CD14-positive monocyte (primary cell): ENCODE measurements around the gene ZNF292. TPM values are rescaled to one million over a fixed set of nuclear protein-coding genes. Genes with fewer than 3 reads are reported as not detected.

Experiments used
- DNase-seq, 3 donors: peaks; one replicate each; pipeline ENCODE4 v3.0.0-alpha.2; 2011 to 2022
- H2AFZ ChIP-seq: 2 replicates; pipeline ENCODE4 v1.6.0; 2012; ENCODE audit warnings: mild to moderate bottlenecking, low read depth, low read length, inconsistent platforms; ENCODE audit not compliant: insufficient read depth, poor library complexity, severe bottlenecking
- H3K27ac ChIP-seq, 2 donors: 1 replicate in 1 of 2; 2 replicates in 1 of 2; pipeline ENCODE4 v1.5.1; 2012 to 2013; ENCODE audit warnings: low read length in 2 of 2, control low read depth in 1 of 2, inconsistent platforms in 1 of 2, low read depth in 1 of 2, mild to moderate bottlenecking in 1 of 2
- H3K27me3 ChIP-seq, 2 donors: one replicate each; pipeline versions ENCODE4 v1.6.0 to v1.6.1; 2011 to 2013; ENCODE audit warnings: low read length in 2 of 2; ENCODE audit not compliant: control insufficient read depth in 2 of 2, insufficient read depth in 2 of 2
- H3K36me3 ChIP-seq, 2 donors: replicated peaks in 1 of 2; 1 replicate in 1 of 2; 2 replicates in 1 of 2; pipeline versions ENCODE4 v1.5.1 to v1.6.1; 2012 to 2013; ENCODE audit warnings: low read length in 2 of 2, control low read depth in 1 of 2, inconsistent platforms in 1 of 2, mild to moderate bottlenecking in 1 of 2; ENCODE audit not compliant: insufficient read depth in 2 of 2, control insufficient read depth in 1 of 2
- H3K4me1 ChIP-seq, 2 donors: 1 replicate in 1 of 2; 2 replicates in 1 of 2; pipeline versions ENCODE4 v1.5.1 to v1.6.1; 2012 to 2013; ENCODE audit warnings: low read length in 2 of 2, control low read depth in 1 of 2, inconsistent platforms in 1 of 2, mild to moderate bottlenecking in 1 of 2, moderate library complexity in 1 of 2; ENCODE audit not compliant: insufficient read depth in 2 of 2, control insufficient read depth in 1 of 2
- H3K4me2 ChIP-seq: replicated peaks from 2 replicates; pipeline ENCODE3; 2012; ENCODE audit warnings: low read length, moderate library complexity, mild to moderate bottlenecking; ENCODE audit not compliant: poor library complexity, severe bottlenecking; ENCODE audit errors: extremely low read depth
- H3K4me3 ChIP-seq, 3 experiments: fragments of 200-600 bp in 1 of 3; sonication (generic) in 1 of 3; replicated peaks in 1 of 3; 1 replicate in 2 of 3; 2 replicates in 1 of 3; pipeline ENCODE4 v1.5.1; 2011 to 2013; ENCODE audit warnings: low read length in 3 of 3, mild to moderate bottlenecking in 3 of 3, control low read depth in 2 of 3, low read depth in 2 of 3, inconsistent platforms in 1 of 3, moderate library complexity in 1 of 3
- H3K79me2 ChIP-seq: 2 replicates; pipeline ENCODE4 v1.6.0; 2012; ENCODE audit warnings: mild to moderate bottlenecking, control low read depth, inconsistent platforms, low read length, moderate library complexity; ENCODE audit not compliant: insufficient read depth
- H3K9ac ChIP-seq: 2 replicates; pipeline ENCODE4 v1.6.0; 2017; ENCODE audit warnings: low read length, mild to moderate bottlenecking; ENCODE audit not compliant: insufficient read depth, poor library complexity, severe bottlenecking
- H3K9me3 ChIP-seq, 2 donors: replicated peaks in 1 of 2; 1 replicate in 1 of 2; 2 replicates in 1 of 2; pipeline versions ENCODE4 v1.5.1 to v1.6.1; 2012 to 2013; ENCODE audit warnings: low read length in 2 of 2, control low read depth in 1 of 2; ENCODE audit not compliant: control insufficient read depth in 1 of 2, insufficient read depth in 1 of 2
- H4K20me1 ChIP-seq: 2 replicates; pipeline ENCODE4 v1.6.0; 2012; ENCODE audit warnings: mild to moderate bottlenecking, low read length, control low read depth, moderate library complexity; ENCODE audit not compliant: insufficient read depth
- H3K27ac Mint-ChIP-seq, 7 donors: one replicate each; pipeline ENCODE4 v1.8.0; 2020; ENCODE audit warnings: mild to moderate bottlenecking in 7 of 7, mixed read lengths in 7 of 7, moderate library complexity in 6 of 7, inconsistent platforms in 2 of 7
- H3K27me3 Mint-ChIP-seq, 3 donors: one replicate each; pipeline ENCODE4 v1.8.0; 2021 to 2022; ENCODE audit warnings: low read depth in 3 of 3, mild to moderate bottlenecking in 3 of 3, mixed read lengths in 3 of 3, moderate library complexity in 3 of 3, inconsistent platforms in 1 of 3
- H3K36me3 Mint-ChIP-seq, 2 donors: one replicate each; pipeline ENCODE4 v1.8.0; 2020; ENCODE audit warnings: mixed read lengths in 2 of 2, inconsistent platforms in 1 of 2, mild to moderate bottlenecking in 1 of 2
- H3K4me1 Mint-ChIP-seq: one replicate; pipeline ENCODE4 v1.8.0; 2020; ENCODE audit warnings: mild to moderate bottlenecking, mixed read lengths
- H3K4me3 Mint-ChIP-seq, 2 donors: one replicate each; pipeline ENCODE4 v1.8.0; 2020; ENCODE audit warnings: mild to moderate bottlenecking in 2 of 2, mixed read lengths in 2 of 2, moderate library complexity in 1 of 2
- H3K9me3 Mint-ChIP-seq, 7 donors: one replicate each; pipeline ENCODE4 v1.8.0; 2020 to 2022; ENCODE audit warnings: mixed read lengths in 7 of 7, mild to moderate bottlenecking in 6 of 7, moderate library complexity in 6 of 7, inconsistent platforms in 2 of 7
- CTCF ChIP-seq: fragments of 200-600 bp; IDR thresholded peaks from one replicate; pipeline ENCODE4 v1.8.0; 2022; ENCODE audit warnings: antibody characterized with exemption, mild to moderate bottlenecking
- WGBS: methylation state at CpG from one replicate; pipeline ENCODE4 v1.1.5; 2013; ENCODE audit warnings: missing lambda C conversion rate; ENCODE audit not compliant: insufficient coverage; 5-methylcytosine and 5-hydroxymethylcytosine counted together
- intact Hi-C, 2 donors: fragments of 100-400 bp; cut with micrococcal nuclease; formaldehyde crosslinking; loops; one replicate each; pipeline versions ENCODE4 v1.15.0 to v1.15.1; 2023
- polyA plus RNA-seq, 3 donors: library from polyadenylated mRNA; depleted of rRNA in 1 of 3; unstranded in 2 of 3; stranded (reverse) in 1 of 3; fragments of 300-500 nt in 2 of 3; fragments of >200 nt in 1 of 3; fragmentation: Illumina TruSeq in 2 of 3; gene quantifications; 1 replicate in 2 of 3; 2 replicates in 1 of 3; pipeline ENCODE4 v1.2.3, GENCODE V29; 2012 to 2021

ZNF292 gene
- polyA plus RNA-seq, 3 donors = 4.8 to 7.7 (median 7.6) TPM

- WGBS = no CpG with 5 or more reads among the region's 1 CpG
- Histone ChIP-seq H3K9me3 (no peaks in the 10 kb centered on the region), H3K9ac (no peak overlapping the region), H2AFZ (no peak overlapping the region), H3K4me2 (no peak overlapping the region), H4K20me1 (no peaks in the 10 kb centered on the region), H3K4me1 (no peaks in the 10 kb centered on the region), H3K27me3 (peaks cover 0 to 6% of the 10 kb centered on the region in 2 donors), H3K27ac (no peak overlapping the region), H3K79me2 (no peaks in the 10 kb centered on the region), H3K36me3 (no peaks in the 10 kb centered on the region), H3K4me3 (no peak overlapping the region)
- Mint-ChIP-seq H3K4me3 (no peak overlapping the region), H3K9me3 (peaks cover 0 to 2% (median 0%) of the 10 kb centered on the region in 7 donors), H3K4me1 (no peaks in the 10 kb centered on the region), H3K27ac (no peak overlapping the region), H3K36me3 (no peaks in the 10 kb centered on the region), H3K27me3 (peaks cover 0 to 8% (median 7%) of the 10 kb centered on the region in 3 donors)
- intact Hi-C loops = no loop called here
- TF ChIP-seq CTCF = no peak
- no peak for DNase-seq
Observed at GRCh38 chr6:87276624-87277023, 121.3 kb downstream of the ZNF292 start.

- Histone ChIP-seq H2AFZ (no peak overlapping the region), H3K4me2 (no peak overlapping the region), H3K27me3 (peaks cover 0 to 6% of the 10 kb centered on the region in 2 donors), H3K27ac (no peak overlapping the region), H3K79me2 (no peaks in the 10 kb centered on the region), H3K4me1 (no peaks in the 10 kb centered on the region), H3K9ac (no peak overlapping the region), H4K20me1 (no peaks in the 10 kb centered on the region), H3K9me3 (no peaks in the 10 kb centered on the region), H3K36me3 (no peaks in the 10 kb centered on the region), H3K4me3 (no peak overlapping the region)
- Mint-ChIP-seq H3K9me3 (peaks cover 0 to 2% (median 0%) of the 10 kb centered on the region in 7 donors), H3K4me1 (no peaks in the 10 kb centered on the region), H3K36me3 (no peaks in the 10 kb centered on the region), H3K4me3 (no peak overlapping the region), H3K27me3 (peaks cover 0 to 8% (median 7%) of the 10 kb centered on the region in 3 donors), H3K27ac (no peak overlapping the region)
- no peak for DNase-seq
- intact Hi-C loops = no loop called here
- no peak for TF ChIP-seq CTCF
Observed at GRCh38 chr6:87277123-87277522, 121.8 kb downstream of the ZNF292 start.
